Gastroesophageal sphincter (tissue), 4 donors: ENCODE results near the gene ADGRB2. TPM values are rescaled to one million over a fixed set of nuclear protein-coding genes. Genes with fewer than 3 reads are reported as not detected.

Experiments used
- ATAC-seq: fragments of 150-250 bp; one replicate; pipeline ENCODE4 v1.9.1; 2016; ENCODE audit warnings: mild to moderate bottlenecking, moderate library complexity
- H3K27ac ChIP-seq, 4 donors: fragments of 200-600 bp; sonication (generic) in 3 of 4; 1 replicate in 3 of 4; 2 replicates in 1 of 4; pipeline ENCODE4 v1.5.1; 2016 to 2019
- H3K27me3 ChIP-seq: fragments of 200-600 bp; sonication (generic); one replicate; pipeline ENCODE4 v1.5.1; 2019
- H3K36me3 ChIP-seq, 2 donors: fragments of 200-600 bp; sonication (generic); one replicate each; pipeline ENCODE4 v1.5.1; 2019; ENCODE audit warnings: control low read depth in 1 of 2
- H3K4me1 ChIP-seq, 3 donors: fragments of 200-600 bp; sonication (generic); 1 replicate in 2 of 3; 2 replicates in 1 of 3; pipeline ENCODE4 v1.5.1; 2016 to 2019; ENCODE audit warnings: control low read depth in 2 of 3
- H3K4me3 ChIP-seq, 2 donors: fragments of 200-600 bp; sonication (generic); one replicate each; pipeline ENCODE4 v1.5.1; 2019; ENCODE audit warnings: mild to moderate bottlenecking in 1 of 2, moderate library complexity in 1 of 2
- H3K9me3 ChIP-seq, 3 donors: fragments of 200-600 bp; sonication (generic); one replicate each; pipeline ENCODE4 v1.5.1; 2017 to 2019; ENCODE audit warnings: control low read depth in 2 of 3
- CTCF ChIP-seq, 4 experiments: fragments of 200-600 bp in 2 of 4; fragments of 450-650 bp in 2 of 4; sonication (generic) in 1 of 4; IDR thresholded peaks; one replicate each; pipeline ENCODE4 v1.5.1; 2017 to 2019; ENCODE audit warnings: antibody characterized with exemption in 4 of 4, mild to moderate bottlenecking in 2 of 4, moderate library complexity in 2 of 4
- EP300 ChIP-seq: sonication (generic); formaldehyde crosslinking; IDR thresholded peaks from one replicate; pipeline ENCODE4 v1.6.1; 2017; ENCODE audit warnings: antibody characterized with exemption, mild to moderate bottlenecking
- POLR2A ChIP-seq, 2 donors: fragments of 450-650 bp; IDR thresholded peaks; one replicate each; pipeline ENCODE4 v1.6.1; 2017; ENCODE audit warnings: antibody characterized with exemption in 2 of 2, mild to moderate bottlenecking in 2 of 2, moderate library complexity in 1 of 2
- POLR2AphosphoS5 ChIP-seq: sonication (generic); formaldehyde crosslinking; IDR thresholded peaks from one replicate; pipeline ENCODE4 v1.6.1; 2017; ENCODE audit warnings: antibody characterized with exemption
- WGBS, 2 donors: methylation state at CpG; one replicate each; pipeline ENCODE4 v1.1.5; 2018; ENCODE audit warnings: low coverage in 1 of 2; 5-methylcytosine and 5-hydroxymethylcytosine counted together
- total RNA-seq, 4 donors: library from RNA; depleted of rRNA; stranded (reverse); fragments of >200 nt; gene quantifications; one replicate each; pipeline ENCODE4 v1.1.0, GENCODE V29; 2016

The ADGRB2 gene
- total RNA-seq, 4 donors from 2014 or later = 1.7 to 6.0 (median 3.2) TPM

DNA sequence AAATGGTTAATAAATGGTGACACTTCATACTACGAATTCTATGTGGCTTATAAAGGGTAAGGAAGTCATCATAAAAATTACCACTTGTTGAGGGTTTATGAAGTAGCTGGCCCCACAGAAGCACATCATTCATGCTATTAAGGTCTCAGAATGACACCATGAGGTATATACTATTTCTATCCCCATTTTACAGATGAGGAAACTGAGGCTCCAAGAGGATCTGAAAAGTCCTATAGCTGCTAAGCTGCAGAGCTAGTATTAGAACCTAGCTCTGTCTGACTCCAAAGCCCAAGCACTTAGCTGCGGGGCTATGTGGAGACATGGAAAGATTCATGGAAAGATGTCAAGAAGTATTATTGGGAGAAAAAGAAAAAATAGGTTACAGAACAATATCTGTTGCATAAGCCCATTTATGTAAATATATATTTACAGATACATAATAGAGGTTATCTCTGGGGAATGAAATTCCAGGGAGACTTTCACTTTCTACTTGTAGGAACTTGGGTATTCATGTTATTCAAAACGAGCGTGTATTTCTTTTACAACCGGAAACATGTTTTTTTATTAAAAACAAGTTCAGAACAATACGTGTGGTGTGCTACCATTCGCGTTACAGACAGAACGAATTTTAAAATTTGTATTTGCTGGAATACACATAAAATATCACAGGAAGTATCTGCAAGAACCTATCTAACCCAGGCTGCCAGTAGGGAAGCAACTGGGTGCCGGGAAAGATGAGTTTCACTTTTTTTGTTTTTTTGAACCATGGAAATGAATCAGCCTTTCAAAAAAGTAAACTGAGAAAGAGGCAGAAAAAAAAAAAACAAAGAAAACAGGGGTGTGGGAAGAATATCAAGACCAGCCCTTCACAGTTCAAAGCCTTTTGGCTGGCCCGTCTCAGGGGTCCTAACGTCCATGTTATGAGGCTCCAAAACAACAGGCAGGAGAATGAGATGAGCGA lies 38.3 kb upstream of the ADGRB2 start:
- H3K36me3 ChIP-seq = no peaks in the 10 kb centered on the region
- TF ChIP-seq POLR2AphosphoS5 = no peak
- no peak for TF ChIP-seq POLR2A (IDR thresholded peaks at IDR 0.05)
- TF ChIP-seq CTCF (IDR thresholded peaks at IDR 0.05) = no peak
- no peak for TF ChIP-seq EP300
- no peak overlapping the region for H3K27ac ChIP-seq
- H3K9me3 ChIP-seq = no peaks in the 10 kb centered on the region
- H3K27me3 ChIP-seq = peaks cover 12% of the 10 kb centered on the region
- WGBS, 2 donors = 58 to 59% methylated on average over 12 to 13 of the region's 13 CpGs
- ATAC-seq = no peak
- peak overlapping the region in 1 of 2 donors; percentile 18 for H3K4me3 ChIP-seq
- no peaks in the 10 kb centered on the region for H3K4me1 ChIP-seq

DNA sequence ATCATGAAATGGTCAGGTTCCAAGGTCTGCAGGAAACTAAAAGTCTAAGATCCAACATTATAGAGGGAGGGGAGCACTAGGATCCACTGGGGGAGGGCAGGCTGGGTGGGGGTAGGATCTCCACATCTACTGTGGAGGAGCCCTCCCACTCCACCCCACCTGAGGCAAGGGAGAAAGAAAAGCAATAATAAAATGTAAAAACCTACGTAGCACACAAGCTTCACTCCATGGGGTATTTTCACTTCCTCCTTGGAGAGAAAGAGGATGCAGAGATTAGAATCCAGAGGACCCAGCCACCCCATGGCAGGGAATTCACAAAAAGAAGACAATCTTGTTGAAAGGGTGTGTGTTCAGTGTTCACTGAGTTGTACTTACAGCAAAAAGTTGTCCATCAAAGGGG lies 37.3 kb upstream of the ADGRB2 start:
- Histone ChIP-seq H3K27me3 (peaks cover 22% of the 10 kb centered on the region), H3K9me3 (no peaks in the 10 kb centered on the region), H3K36me3 (no peaks in the 10 kb centered on the region), H3K27ac (no peak overlapping the region), H3K4me1 (no peaks in the 10 kb centered on the region), H3K4me3 (no peak overlapping the region)
- 73 to 80% methylated on average over 1 of the region's 1 CpG for WGBS, 2 donors
- TF ChIP-seq POLR2A (IDR thresholded peaks at IDR 0.05) (no peak), POLR2AphosphoS5 (no peak), EP300 (no peak), CTCF (IDR thresholded peaks at IDR 0.05) (no peak)
- ATAC-seq = no peak

GRCh38 chr1:31800674-31800967 lies 36.5 kb upstream of the ADGRB2 start:
- Histone ChIP-seq H3K9me3 (no peaks in the 10 kb centered on the region), H3K4me3 (no peak overlapping the region), H3K36me3 (no peaks in the 10 kb centered on the region), H3K4me1 (no peaks in the 10 kb centered on the region), H3K27me3 (peaks cover 30% of the 10 kb centered on the region), H3K27ac (no peak overlapping the region)
- no peak for ATAC-seq
- WGBS, 2 donors = 80 to 100% methylated on average over 3 of the region's 4 CpGs
- TF ChIP-seq CTCF (IDR thresholded peaks at IDR 0.05) (no peak), POLR2AphosphoS5 (no peak)

GRCh38 chr1:31799895-31800673 lies 35.9 kb upstream of the ADGRB2 start:
- Histone ChIP-seq H3K36me3 (no peaks in the 10 kb centered on the region), H3K27me3 (peaks cover 30% of the 10 kb centered on the region), H3K4me3 (no peak overlapping the region), H3K4me1 (no peaks in the 10 kb centered on the region), H3K27ac (no peak overlapping the region), H3K9me3 (no peaks in the 10 kb centered on the region)
- no peak for ATAC-seq
- TF ChIP-seq EP300 (no peak), POLR2A (IDR thresholded peaks at IDR 0.05) (no peak), CTCF (IDR thresholded peaks at IDR 0.05) (no peak), POLR2AphosphoS5 (no peak)
- WGBS, 2 donors = 91 to 100% methylated on average over 3 to 9 of the region's 16 CpGs
